ENCODE measurements around the gene PLEKHA8. TPM values are rescaled to one million over a fixed set of nuclear protein-coding genes. Genes with fewer than 3 reads are reported as not detected.

PLEKHA8 gene
- total RNA-seq, 1 donor from 2014 or later: 17.1 TPM

DNA sequence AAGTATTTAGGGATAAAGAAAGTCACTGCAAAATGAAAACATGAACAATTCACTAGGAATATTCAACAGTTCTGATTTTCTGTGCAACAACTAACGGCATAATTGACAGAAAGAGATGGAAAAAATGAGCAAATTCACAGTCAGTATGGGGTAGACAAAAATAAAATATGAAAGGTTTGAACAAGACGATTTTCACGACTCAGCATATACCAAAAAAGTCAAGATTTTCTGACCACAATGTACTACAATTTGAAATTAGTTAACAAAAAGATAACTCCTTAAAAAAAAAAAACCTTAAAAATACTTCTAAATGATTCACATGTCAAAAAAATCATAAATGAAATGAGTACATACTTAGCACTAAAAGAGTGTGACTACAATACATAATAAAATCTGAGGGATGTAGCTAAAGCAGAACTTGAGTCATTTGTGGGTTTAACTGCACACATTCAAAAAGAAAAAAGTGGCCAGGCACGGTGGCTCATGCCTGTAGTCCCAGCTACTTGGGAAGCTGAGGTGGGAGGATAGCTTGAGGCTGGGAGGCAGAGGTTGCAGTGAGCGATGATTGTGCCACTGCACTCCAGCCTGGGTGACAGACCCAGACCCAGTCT, 84.0 kb downstream of the PLEKHA8 start:
- DNase-seq (ENCODE audit: low read depth) (no peak), FAIRE-seq (no peak)
- TF ChIP-seq, protein P1, sequence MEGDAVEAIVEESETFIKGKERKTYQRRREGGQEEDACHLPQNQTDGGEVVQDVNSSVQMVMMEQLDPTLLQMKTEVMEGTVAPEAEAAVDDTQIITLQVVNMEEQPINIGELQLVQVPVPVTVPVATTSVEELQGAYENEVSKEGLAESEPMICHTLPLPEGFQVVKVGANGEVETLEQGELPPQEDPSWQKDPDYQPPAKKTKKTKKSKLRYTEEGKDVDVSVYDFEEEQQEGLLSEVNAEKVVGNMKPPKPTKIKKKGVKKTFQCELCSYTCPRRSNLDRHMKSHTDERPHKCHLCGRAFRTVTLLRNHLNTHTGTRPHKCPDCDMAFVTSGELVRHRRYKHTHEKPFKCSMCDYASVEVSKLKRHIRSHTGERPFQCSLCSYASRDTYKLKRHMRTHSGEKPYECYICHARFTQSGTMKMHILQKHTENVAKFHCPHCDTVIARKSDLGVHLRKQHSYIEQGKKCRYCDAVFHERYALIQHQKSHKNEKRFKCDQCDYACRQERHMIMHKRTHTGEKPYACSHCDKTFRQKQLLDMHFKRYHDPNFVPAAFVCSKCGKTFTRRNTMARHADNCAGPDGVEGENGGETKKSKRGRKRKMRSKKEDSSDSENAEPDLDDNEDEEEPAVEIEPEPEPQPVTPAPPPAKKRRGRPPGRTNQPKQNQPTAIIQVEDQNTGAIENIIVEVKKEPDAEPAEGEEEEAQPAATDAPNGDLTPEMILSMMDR (IDR thresholded peaks at IDR 0.05; ENCODE audit: insufficient read depth, low read length, severe bottlenecking): no peak
- Histone ChIP-seq H3K36me3 (ENCODE audit: control insufficient read depth, insufficient read depth, low read length) (no peaks in the 10 kb centered on the region), H3K4me3 (ENCODE audit: low read depth, low read length) (no peak overlapping the region), H3K27me3 (ENCODE audit: control insufficient read depth, insufficient read depth, low read length) (no peaks in the 10 kb centered on the region)

- TF ChIP-seq, protein P1 (IDR thresholded peaks at IDR 0.05; ENCODE audit: insufficient read depth, low read length, severe bottlenecking): no peak
- no peak for DNase-seq (ENCODE audit: low read depth)
These were observed 84.9 kb downstream of the PLEKHA8 start for GRCh38 chr7:30113144-30113543.

DNA sequence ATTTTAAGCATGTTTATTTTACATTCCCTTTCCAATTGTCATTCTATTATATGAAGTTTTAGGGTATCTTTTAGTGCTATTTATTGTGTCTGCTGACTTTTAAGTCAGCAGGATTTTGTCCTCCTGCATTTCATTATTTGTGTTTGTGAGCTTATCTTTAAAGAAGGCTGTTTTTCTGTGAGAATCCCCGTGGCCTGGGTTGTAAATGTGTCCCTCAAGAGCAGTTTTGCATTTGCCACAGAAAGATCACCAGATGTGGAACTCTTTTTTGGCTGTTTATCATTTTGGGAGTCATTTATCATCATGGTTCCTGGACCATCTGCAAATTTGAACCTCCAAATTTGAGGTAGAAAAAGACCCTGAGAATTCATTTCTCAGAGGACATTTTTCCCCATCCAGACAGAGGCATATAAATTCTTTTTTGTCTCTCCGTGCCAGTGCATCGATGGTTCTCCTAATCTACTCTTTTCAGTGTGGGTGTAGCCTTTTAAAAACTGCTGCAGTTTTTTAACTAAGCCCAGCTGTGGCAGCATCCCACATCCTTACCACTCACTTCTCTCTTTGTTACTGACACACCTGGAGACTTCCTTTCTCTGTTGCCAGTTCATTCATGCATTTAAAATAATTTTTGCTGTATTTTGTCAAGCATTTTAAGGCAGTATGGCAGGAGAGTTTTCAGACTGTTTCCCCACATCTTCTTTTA, 86.5 kb downstream of the PLEKHA8 start:
- no peaks in the 10 kb centered on the region for H3K27me3 ChIP-seq (ENCODE audit: control insufficient read depth, insufficient read depth, low read length)
- H3K36me3 ChIP-seq (ENCODE audit: control insufficient read depth, insufficient read depth, low read length): no peaks in the 10 kb centered on the region
- DNase-seq (ENCODE audit: low read depth): no peak
- H3K4me3 ChIP-seq (ENCODE audit: low read depth, low read length): no peak overlapping the region
- no peak for FAIRE-seq
- TF ChIP-seq, protein P1 (IDR thresholded peaks at IDR 0.05; ENCODE audit: insufficient read depth, low read length, severe bottlenecking): no peak

More at GRCh38 chr7:30113144-30113543, 84.9 kb downstream of the PLEKHA8 start:
- Histone ChIP-seq H3K4me3 (ENCODE audit: low read depth, low read length) (no peak overlapping the region), H3K36me3 (ENCODE audit: control insufficient read depth, insufficient read depth, low read length) (no peaks in the 10 kb centered on the region), H3K27me3 (ENCODE audit: control insufficient read depth, insufficient read depth, low read length) (no peaks in the 10 kb centered on the region)
- no peak for FAIRE-seq

GRCh38 chr7:30115709-30116297, 87.6 kb downstream of the PLEKHA8 start:
- Histone ChIP-seq H3K27me3 (ENCODE audit: control insufficient read depth, insufficient read depth, low read length) (no peaks in the 10 kb centered on the region), H3K4me3 (ENCODE audit: low read depth, low read length) (no peak overlapping the region), H3K36me3 (ENCODE audit: control insufficient read depth, insufficient read depth, low read length) (no peaks in the 10 kb centered on the region)
- TF ChIP-seq, protein P1 (IDR thresholded peaks at IDR 0.05; ENCODE audit: insufficient read depth, low read length, severe bottlenecking): no peak
- FAIRE-seq: no peak
- no peak for DNase-seq (ENCODE audit: low read depth)

DNA sequence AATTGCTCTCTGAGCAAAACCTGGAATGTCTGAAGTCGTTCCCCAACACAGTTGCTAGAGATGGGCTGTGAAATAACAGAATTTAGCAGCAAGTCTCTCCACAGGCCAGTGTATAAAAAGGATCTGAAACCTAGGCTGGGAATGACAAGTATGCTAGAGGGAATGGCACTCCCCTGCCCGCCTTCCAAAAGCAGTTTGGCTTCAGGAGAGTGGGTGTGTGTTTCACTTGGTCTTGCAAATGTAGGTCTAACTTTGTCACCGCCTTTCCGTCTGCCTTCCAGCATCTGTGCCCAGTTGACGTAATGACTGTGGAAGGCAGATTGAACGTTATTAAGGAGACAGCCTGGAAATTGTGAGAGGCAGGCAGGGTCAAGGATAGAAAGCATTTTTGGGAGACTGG, 88.6 kb downstream of the PLEKHA8 start:
- DNase-seq (ENCODE audit: low read depth) (no peak), FAIRE-seq (no peak)
- Histone ChIP-seq H3K36me3 (ENCODE audit: control insufficient read depth, insufficient read depth, low read length) (no peaks in the 10 kb centered on the region), H3K27me3 (ENCODE audit: control insufficient read depth, insufficient read depth, low read length) (no peaks in the 10 kb centered on the region), H3K4me3 (ENCODE audit: low read depth, low read length) (no peak overlapping the region)
- TF ChIP-seq, protein P1 (IDR thresholded peaks at IDR 0.05; ENCODE audit: insufficient read depth, low read length, severe bottlenecking): no peak

Data from bronchial epithelial cell (primary cell).